Measurements from ENCODE around the gene SRP68.

GRCh38 chr17:76085066-76085730, 12.9 kb upstream of the SRP68 start:
- TF ChIP-seq CTCF (conservative IDR thresholded peaks at IDR 0.05; ENCODE audit: low read length) (no peak), EZH2phosphoT487 (IDR thresholded peaks at IDR 0.05; ENCODE audit: borderline replicate concordance) (no peak)
